CD4-positive, alpha-beta T cell (primary cell): Measurements from ENCODE around the gene CRACR2A. TPM values are rescaled to one million over a fixed set of nuclear protein-coding genes. Genes with fewer than 3 reads are reported as not detected.

Experiments
- ATAC-seq: fragments of 200-7000 bp; cut with Tn5 transposase; one replicate; pipeline ENCODE4 v1.10.0; 2022; ENCODE audit warnings: mild to moderate bottlenecking; ENCODE audit not compliant: poor library complexity
- CTCF ChIA-PET: fragments of 350-600 bp; sonication (Branson Sonifier 250); formaldehyde crosslinking; loops from one replicate; lab custom pipeline; 2021; ENCODE audit warnings: antibody characterized with exemption, inconsistent platforms; lab: Charles Lee
- POLR2A ChIA-PET: fragments of 350-600 bp; sonication (Branson Sonifier 250); formaldehyde crosslinking; loops from one replicate; lab custom pipeline; 2021; ENCODE audit warnings: antibody characterized with exemption, inconsistent platforms; lab: Charles Lee
- DNase-seq, 14 experiments: peaks; one replicate each; pipeline ENCODE4 v3.0.0-alpha.2; 2013 to 2020; ENCODE audit warnings: mixed read lengths in 2 of 14
- H3K27ac ChIP-seq, 2 donors: one replicate each; pipeline versions ENCODE4 v1.5.1 to v1.7.0; 2013; ENCODE audit warnings: low read length in 2 of 2, low read depth in 1 of 2, mild to moderate bottlenecking in 1 of 2
- H3K27me3 ChIP-seq, 2 experiments: 1 replicate in 1 of 2; 2 replicates in 1 of 2; pipeline versions ENCODE4 v1.6.1 to v1.7.0; 2013; ENCODE audit warnings: low read length in 2 of 2, control low read depth in 1 of 2, mild to moderate bottlenecking in 1 of 2, moderate library complexity in 1 of 2; ENCODE audit not compliant: insufficient read depth in 2 of 2, control insufficient read depth in 1 of 2
- H3K36me3 ChIP-seq: one replicate; pipeline ENCODE4 v1.6.1; 2013; ENCODE audit warnings: low read length, control low read depth; ENCODE audit not compliant: insufficient read depth
- H3K4me1 ChIP-seq: one replicate; pipeline ENCODE4 v1.6.1; 2013; ENCODE audit warnings: low read length, control low read depth; ENCODE audit not compliant: insufficient read depth
- H3K4me3 ChIP-seq: one replicate; pipeline ENCODE4 v1.5.1; 2013; ENCODE audit warnings: mild to moderate bottlenecking, low read length, moderate library complexity
- H3K9me3 ChIP-seq, 2 experiments: 1 replicate in 1 of 2; 2 replicates in 1 of 2; pipeline versions ENCODE4 v1.6.1 to v1.7.0; 2013; ENCODE audit warnings: low read length in 2 of 2, mild to moderate bottlenecking in 2 of 2, control low read depth in 1 of 2, moderate library complexity in 1 of 2; ENCODE audit not compliant: control insufficient read depth in 1 of 2, insufficient read depth in 1 of 2
- H3K27ac Mint-ChIP-seq: one replicate; pipeline ENCODE4 v1.8.0; 2020; ENCODE audit warnings: mixed read lengths
- H3K27me3 Mint-ChIP-seq: one replicate; pipeline ENCODE4 v1.8.0; 2021; ENCODE audit warnings: mixed read lengths
- H3K36me3 Mint-ChIP-seq: one replicate; pipeline ENCODE4 v1.8.0; 2021; ENCODE audit warnings: low read depth, mixed read lengths
- H3K4me1 Mint-ChIP-seq: one replicate; pipeline ENCODE4 v1.8.0; 2021; ENCODE audit warnings: low read depth, mixed read lengths
- H3K4me3 Mint-ChIP-seq: one replicate; pipeline ENCODE4 v1.8.0; 2020; ENCODE audit warnings: mild to moderate bottlenecking, mixed read lengths
- H3K9me3 Mint-ChIP-seq: one replicate; pipeline ENCODE4 v1.8.0; 2020; ENCODE audit warnings: mixed read lengths
- CTCF ChIP-seq: fragments of 200-600 bp; IDR thresholded peaks from one replicate; pipeline ENCODE4 v1.8.0; 2022; ENCODE audit warnings: antibody characterized with exemption, mild to moderate bottlenecking
- intact Hi-C, 2 experiments: fragments of 100-400 bp; cut with DNase I in 1 of 2; cut with micrococcal nuclease in 1 of 2; formaldehyde crosslinking; loops; one replicate each; pipeline versions ENCODE4 v1.15.1 to v1.9.0; 2023 to 2025; cut with DNase I, micrococcal nuclease
- total RNA-seq, 174 experiments: library from RNA in 2 of 174; stranded (reverse) in 2 of 174; gene quantifications; one replicate each; pipeline ENCODE4 v1.2.3 and lab custom pipeline; 2021 to 2026

CRACR2A gene
- total RNA-seq, 2 experiments from 2014 or later: 23.5 to 27.5 TPM

DNA sequence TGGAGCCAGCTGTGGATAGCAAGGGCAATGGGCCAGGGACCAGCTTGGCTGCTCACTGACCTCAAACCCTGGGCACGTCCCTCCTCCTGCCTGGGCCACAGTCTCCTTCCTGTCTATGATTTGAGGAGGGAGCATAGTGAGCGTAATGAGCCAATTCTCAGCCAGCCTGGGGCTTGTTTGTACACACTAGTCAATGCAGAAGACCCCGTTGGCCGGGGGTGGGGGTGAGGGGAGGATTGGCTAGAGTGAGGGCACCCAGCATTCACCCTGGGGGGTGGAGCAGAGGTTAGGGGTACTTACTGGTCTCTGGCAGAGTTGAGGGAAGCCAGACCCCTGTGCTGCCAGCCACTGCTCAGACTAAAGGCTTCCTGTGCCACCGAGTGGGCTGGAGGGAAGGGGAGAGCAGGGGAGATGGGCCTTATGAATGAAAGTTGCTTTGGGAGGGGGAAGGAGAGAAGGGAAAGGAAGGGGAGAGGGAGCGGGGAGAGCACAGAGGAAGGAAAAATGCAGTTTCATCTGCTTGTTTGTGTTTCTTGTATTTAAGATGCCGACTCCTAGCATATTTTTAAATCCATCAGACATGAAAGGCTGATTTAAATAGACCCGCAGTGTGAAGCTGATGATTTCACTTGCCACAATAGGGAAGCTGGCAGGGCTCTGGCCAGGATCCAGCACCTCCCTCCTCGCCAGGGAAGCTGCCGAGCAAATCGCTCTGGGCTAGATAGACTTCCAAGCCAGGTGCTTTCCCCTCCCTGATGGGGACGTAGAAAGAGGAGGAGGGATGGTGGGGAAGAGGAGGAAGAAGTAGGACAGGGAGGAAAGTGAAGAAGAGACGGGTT is 147.9 kb downstream of the CRACR2A start:
- CTCF ChIA-PET: no interaction called here
- intact Hi-C loops: no loop called here
- Histone ChIP-seq H3K4me3 (no peak overlapping the region), H3K36me3 (peaks cover 14% of the 10 kb centered on the region), H3K27me3 (no peaks in the 10 kb centered on the region), H3K9me3 (no peaks in the 10 kb centered on the region), H3K4me1 (peaks cover 5% of the 10 kb centered on the region), H3K27ac (no peak overlapping the region)
- Mint-ChIP-seq H3K27me3 (no peaks in the 10 kb centered on the region), H3K4me3 (no peak overlapping the region), H3K9me3 (no peaks in the 10 kb centered on the region), H3K4me1 (no peaks in the 10 kb centered on the region), H3K36me3 (peaks cover 29% of the 10 kb centered on the region), H3K27ac (no peak overlapping the region)
- no peak for TF ChIP-seq CTCF
- DNase-seq (no peak), ATAC-seq (no peak)
- POLR2A ChIA-PET: no interaction called here

- no peak overlapping the region for H3K27ac Mint-ChIP-seq
- no peaks in the 10 kb centered on the region for H3K9me3 ChIP-seq
Measured at GRCh38 chr12:3604286-3604685, 148.6 kb downstream of the CRACR2A start.

DNA sequence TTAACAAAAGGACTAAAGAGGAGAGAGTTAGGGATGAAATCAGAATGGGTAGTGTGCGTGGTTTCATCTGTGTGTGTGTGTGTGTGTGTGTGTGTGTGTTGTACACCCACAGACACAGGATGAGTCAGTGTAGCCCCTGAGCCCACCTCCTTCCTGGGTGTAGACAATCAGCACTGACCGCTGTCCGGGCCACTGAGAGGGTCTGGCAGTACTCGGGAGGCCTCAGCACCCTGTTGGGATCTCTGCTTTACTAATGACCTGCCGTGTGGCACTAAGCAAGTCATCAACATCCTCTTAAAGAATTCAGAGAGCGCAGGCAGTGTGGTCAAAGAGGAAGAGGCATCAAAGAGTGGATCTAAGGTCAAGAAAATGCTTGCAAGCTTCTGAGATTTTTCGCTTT is 149.3 kb downstream of the CRACR2A start:
- Mint-ChIP-seq H3K27ac (no peak overlapping the region), H3K9me3 (no peaks in the 10 kb centered on the region), H3K36me3 (peaks cover 15% of the 10 kb centered on the region), H3K4me1 (no peaks in the 10 kb centered on the region), H3K4me3 (no peak overlapping the region), H3K27me3 (no peaks in the 10 kb centered on the region)
- no peak for TF ChIP-seq CTCF
- H3K9me3 ChIP-seq: no peaks in the 10 kb centered on the region
- peaks cover 2% of the 10 kb centered on the region for H3K36me3 ChIP-seq
- ChIA-PET POLR2A (no interaction called here), CTCF (no interaction called here)
- DNase-seq: no peak
- no peak overlapping the region for H3K4me3 ChIP-seq
- H3K27me3 ChIP-seq: no peaks in the 10 kb centered on the region
- intact Hi-C loops: no loop called here
- H3K4me1 ChIP-seq: peaks cover under 1% of the 10 kb centered on the region
- H3K27ac ChIP-seq: no peak overlapping the region
- ATAC-seq: no peak

More at GRCh38 chr12:3604286-3604685, 148.6 kb downstream of the CRACR2A start:
- Mint-ChIP-seq H3K27me3 (no peaks in the 10 kb centered on the region), H3K36me3 (peaks cover 22% of the 10 kb centered on the region), H3K4me3 (no peak overlapping the region), H3K4me1 (no peaks in the 10 kb centered on the region), H3K9me3 (no peaks in the 10 kb centered on the region)
- intact Hi-C loops: no loop called here
- no peak for TF ChIP-seq CTCF
- H3K4me3 ChIP-seq: no peak overlapping the region
- DNase-seq (no peak), ATAC-seq (no peak)
- no peak overlapping the region for H3K27ac ChIP-seq
- peaks cover 5% of the 10 kb centered on the region for H3K4me1 ChIP-seq
- CTCF ChIA-PET: no interaction called here
- peaks cover 9% of the 10 kb centered on the region for H3K36me3 ChIP-seq
- POLR2A ChIA-PET: no interaction called here
- no peaks in the 10 kb centered on the region for H3K27me3 ChIP-seq
